HG02623 (cell line): Measurements from ENCODE around the gene FADS1.

Source experiments
- ATAC-seq: cut with Tn5 transposase; IDR thresholded peaks from one replicate; pipeline ENCODE4 v1.9.1; 2021; ENCODE audit warnings: moderate library complexity; ENCODE audit not compliant: unreplicated experiment

Gene FADS1

GRCh38 chr11:61797263-61797944 lies 19.4 kb downstream of the FADS1 start:
- no peak for ATAC-seq

DNA sequence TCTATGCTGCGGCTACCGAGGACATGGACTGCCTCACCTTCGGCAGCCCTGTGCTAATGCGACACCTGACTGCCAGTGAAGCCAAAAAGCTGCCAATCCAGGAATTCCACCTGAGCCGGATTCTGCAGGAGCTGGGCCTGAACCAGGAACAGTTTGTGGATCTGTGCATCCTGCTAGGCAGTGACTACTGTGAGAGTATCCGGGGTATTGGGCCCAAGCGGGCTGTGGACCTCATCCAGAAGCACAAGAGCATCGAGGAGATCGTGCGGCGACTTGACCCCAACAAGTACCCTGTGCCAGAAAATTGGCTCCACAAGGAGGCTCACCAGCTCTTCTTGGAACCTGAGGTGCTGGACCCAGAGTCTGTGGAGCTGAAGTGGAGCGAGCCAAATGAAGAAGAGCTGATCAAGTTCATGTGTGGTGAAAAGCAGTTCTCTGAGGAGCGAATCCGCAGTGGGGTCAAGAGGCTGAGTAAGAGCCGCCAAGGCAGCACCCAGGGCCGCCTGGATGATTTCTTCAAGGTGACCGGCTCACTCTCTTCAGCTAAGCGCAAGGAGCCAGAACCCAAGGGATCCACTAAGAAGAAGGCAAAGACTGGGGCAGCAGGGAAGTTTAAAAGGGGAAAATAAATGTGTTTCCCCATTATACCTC lies 20.8 kb downstream of the FADS1 start:
- ATAC-seq = no peak

GRCh38 chr11:61795459-61795858 lies 21.3 kb downstream of the FADS1 start:
- ATAC-seq = no peak

- ATAC-seq = no peak
These were observed 22.2 kb downstream of the FADS1 start for GRCh38 chr11:61794579-61794978.

- ATAC-seq = no peak
These were observed 23.0 kb downstream of the FADS1 start for GRCh38 chr11:61793829-61794204.

- ATAC-seq = no peak
These were observed 23.5 kb downstream of the FADS1 start for GRCh38 chr11:61793083-61793828.

GRCh38 chr11:61792310-61793082 lies 24.3 kb downstream of the FADS1 start, which contains the start of the genes FEN1 and TMEM258:
FEN1 (plus strand) TSS chr11:61792911; CDS start chr11:61795362, 2,451 bp downstream.
TMEM258 (minus strand) TSS chr11:61792599; CDS start chr11:61792558, 41 bp downstream.
- peak; percentile 82 for ATAC-seq

DNA sequence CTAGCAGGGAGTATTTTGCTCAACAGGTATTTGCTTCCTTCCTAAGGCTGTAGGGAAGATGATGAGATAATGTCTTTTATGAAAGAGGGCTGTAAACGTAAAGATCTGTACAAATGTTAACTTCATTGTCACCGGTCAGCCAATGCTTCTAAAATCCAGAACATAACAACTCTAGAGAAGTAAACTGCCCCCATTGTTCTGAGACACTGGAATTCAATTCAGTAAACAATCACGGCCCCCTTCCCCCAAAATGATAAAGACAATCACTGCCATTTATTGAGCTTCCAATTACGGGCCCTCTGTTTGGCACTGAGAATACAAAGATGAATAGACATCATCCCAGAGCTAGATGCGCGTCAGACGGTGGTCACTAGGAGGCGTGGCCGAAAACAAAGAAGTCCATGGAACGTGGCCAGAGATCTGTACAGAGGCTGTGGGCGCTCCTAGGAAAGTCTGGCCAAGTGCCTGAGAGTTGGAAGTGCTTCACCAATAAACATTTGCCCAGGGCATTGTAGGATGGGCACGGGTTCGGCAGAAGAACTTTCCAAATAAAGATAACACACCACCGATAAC lies 25.0 kb downstream of the FADS1 start:
- no peak for ATAC-seq

DNA sequence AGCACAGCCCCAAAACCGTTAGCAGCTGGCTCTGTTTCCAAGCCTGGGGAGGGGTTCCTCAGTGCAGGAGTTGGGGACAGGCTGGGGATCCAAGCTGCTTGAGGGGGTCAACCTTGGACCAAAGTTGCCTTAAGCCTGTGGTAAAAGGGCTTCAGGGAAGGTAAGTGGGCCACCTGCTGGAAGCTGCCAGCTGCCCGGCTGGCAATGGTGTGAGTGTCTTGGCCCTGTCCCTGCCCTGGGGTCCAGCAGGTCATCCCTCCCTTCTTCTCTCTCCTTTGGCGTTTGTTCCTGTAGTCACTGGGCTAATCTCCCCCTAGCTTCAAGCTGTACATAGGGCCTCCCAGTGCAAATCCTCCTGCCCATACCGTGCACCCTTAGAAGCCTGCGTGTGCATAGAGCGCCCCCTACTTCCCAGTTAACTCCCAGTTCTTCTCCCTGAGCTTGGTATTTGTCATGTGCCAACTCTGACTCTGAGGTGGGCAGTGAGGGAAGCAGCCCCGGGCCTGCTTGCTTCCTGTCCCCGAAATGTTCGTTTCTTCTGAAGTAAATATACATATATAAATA lies 28.8 kb downstream of the FADS1 start:
- ATAC-seq = no peak

- ATAC-seq = no peak
These were observed 30.9 kb downstream of the FADS1 start for GRCh38 chr11:61785837-61786402.

GRCh38 chr11:61784506-61784805 lies 32.3 kb downstream of the FADS1 start:
- no peak for ATAC-seq

DNA sequence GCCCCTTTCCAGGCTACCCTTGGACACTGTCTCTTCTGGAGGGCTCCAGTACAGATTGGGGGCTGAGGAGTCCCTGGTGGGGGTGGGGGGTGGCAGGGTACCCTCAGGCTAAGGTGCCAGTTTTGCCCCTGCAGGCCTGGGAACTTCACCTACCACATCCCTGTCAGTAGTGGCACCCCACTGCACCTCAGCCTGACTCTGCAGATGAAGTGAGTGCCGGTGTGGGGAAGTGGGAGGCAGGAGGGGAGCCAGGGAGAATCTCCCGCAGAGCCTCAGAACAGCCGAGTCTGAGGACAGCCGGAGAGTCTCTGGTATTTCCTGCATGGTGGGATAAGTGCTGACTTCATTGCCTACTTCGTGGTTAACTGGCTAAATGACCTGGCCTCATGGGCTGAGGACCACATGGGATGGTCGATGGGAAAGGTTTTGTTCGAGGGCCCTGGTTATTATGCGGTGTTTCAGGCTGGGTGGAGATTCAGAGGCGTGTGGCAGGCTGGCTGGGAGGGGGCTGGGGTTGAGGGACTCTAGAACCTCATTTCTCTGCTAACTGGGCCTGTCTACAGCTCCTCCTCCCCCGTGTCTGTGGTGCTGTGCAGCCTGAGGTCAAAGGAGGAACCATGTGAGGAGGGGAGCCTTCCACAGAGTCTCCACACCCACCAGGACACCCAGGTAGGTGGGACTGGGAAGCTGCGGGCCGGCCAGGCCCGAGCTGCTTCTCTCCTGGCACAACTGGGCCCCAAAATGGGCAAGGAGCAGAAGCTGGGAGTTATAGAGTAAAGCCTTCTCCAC lies 32.9 kb downstream of the FADS1 start:
- ATAC-seq = no peak

- no peak for ATAC-seq
These were observed 34.0 kb downstream of the FADS1 start for GRCh38 chr11:61782841-61783240.

DNA sequence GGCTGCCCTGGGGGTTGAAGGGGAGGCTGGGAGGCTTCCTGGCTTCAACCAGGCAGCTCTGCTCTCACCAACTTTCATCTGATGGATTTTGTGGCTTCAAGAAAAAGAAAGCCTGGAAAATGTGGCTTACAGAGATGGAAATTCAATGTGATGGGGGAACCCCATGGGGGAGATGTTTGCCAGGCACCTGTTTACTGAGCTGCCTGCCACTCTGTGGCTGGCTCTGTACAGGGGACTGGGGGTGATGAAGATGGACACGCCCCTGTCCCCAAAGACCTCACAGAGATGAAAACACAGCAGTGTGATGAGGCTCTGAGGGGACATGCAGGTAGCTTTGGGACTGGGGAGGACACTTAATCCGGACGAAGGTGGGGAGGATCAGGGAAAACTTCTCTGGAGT lies 34.5 kb downstream of the FADS1 start:
- no peak for ATAC-seq

- ATAC-seq = no peak
These were observed 35.2 kb downstream of the FADS1 start for GRCh38 chr11:61781585-61781984.

DNA sequence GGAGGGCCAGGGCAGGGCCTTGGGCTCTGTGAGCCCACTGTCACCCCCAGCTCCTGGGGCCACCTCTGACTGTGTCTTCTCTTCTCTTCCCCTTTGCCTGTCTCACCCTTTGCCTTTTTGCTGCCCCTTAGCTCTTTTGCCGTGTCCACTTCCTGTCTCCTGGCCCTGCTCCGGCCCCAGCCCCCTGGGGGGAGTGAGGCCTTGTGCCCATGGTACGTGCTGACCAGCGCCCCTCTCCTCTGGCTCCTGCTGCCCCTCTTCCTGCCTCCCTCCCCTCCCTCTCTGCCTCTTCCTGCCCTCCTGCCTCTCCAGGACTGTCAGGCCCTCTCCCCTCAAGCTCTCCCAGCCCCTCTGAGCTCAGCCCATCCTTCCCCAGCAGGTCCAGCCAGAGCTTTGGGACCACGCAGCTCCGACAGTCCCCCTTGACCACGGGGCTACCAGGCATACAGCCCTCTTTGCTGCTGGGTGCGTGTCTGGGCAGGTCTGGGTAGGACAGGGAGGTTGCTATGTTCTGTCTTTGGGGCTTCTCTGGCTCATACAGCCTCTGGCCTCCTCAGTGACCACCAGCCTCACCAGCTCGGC lies 36.1 kb downstream of the FADS1 start:
- no peak for ATAC-seq

- no peak for ATAC-seq
These were observed 36.9 kb downstream of the FADS1 start for GRCh38 chr11:61779666-61780525.

- no peak for ATAC-seq
These were observed 37.7 kb downstream of the FADS1 start for GRCh38 chr11:61778920-61779650.
